Measurements from ENCODE around the gene CCDC24.

DNA sequence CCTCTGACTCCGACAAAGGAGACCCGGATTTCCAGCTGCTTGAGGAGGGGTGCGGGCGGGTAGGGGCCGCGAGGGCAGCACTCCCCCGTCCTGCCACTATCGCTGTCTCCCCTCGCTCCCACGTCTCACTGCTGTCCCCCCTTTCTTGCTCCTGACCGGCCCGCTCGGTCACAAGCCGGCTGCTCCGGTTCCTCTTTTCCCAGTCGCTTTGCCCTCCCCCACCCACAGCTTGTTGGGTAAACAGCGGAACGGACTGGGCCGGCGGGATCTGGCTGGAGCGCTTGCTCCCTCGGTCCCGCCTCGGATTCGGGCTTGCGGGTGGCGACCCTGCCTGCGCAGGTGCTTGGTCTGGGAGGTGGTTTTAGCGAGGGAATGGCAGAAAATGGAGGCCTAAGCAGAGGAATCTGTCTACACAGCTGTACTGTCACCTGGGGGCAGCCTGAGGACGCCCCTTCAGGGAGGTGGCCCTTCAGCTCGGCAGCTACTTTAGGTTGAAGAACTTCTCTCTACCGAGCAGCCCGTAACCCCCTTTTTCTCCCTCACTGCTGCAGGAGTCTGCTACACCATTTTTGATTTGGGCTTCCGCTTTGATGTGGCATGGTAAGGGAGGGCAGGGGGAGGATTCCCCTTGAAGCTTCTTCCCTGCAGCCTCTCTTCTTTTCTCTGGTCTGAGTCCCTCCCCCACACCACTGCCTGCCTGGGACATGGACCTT is 16.0 kb upstream of the CCDC24 start:
- TF ChIP-seq, protein P1, sequence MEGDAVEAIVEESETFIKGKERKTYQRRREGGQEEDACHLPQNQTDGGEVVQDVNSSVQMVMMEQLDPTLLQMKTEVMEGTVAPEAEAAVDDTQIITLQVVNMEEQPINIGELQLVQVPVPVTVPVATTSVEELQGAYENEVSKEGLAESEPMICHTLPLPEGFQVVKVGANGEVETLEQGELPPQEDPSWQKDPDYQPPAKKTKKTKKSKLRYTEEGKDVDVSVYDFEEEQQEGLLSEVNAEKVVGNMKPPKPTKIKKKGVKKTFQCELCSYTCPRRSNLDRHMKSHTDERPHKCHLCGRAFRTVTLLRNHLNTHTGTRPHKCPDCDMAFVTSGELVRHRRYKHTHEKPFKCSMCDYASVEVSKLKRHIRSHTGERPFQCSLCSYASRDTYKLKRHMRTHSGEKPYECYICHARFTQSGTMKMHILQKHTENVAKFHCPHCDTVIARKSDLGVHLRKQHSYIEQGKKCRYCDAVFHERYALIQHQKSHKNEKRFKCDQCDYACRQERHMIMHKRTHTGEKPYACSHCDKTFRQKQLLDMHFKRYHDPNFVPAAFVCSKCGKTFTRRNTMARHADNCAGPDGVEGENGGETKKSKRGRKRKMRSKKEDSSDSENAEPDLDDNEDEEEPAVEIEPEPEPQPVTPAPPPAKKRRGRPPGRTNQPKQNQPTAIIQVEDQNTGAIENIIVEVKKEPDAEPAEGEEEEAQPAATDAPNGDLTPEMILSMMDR (IDR thresholded peaks at IDR 0.05), result peak in 1 of 6 experiments; percentile 4
- TF ChIP-seq POLR2A (IDR thresholded peaks at IDR 0.05) (no peak), POLR2AphosphoS5 (IDR thresholded peaks at IDR 0.05) (no peak), EP300 (IDR thresholded peaks at IDR 0.05) (no peak)
